ENCODE data around the gene GIMAP7. TPM values are rescaled to one million over a fixed set of nuclear protein-coding genes. Genes with fewer than 3 reads are reported as not detected.

The GIMAP7 gene
- total RNA-seq, 1 donor from 2014 or later: not detected

- no peak for DNase-seq (ENCODE audit: extremely low spot score, unreplicated experiment)
- H3K9me3 Mint-ChIP-seq: no peaks in the 10 kb centered on the region
- H3K36me3 Mint-ChIP-seq: no peaks in the 10 kb centered on the region
- H3K4me3 Mint-ChIP-seq: no peak overlapping the region
- H3K27me3 Mint-ChIP-seq: peaks cover 9% of the 10 kb centered on the region
- TF ChIP-seq, protein P1, sequence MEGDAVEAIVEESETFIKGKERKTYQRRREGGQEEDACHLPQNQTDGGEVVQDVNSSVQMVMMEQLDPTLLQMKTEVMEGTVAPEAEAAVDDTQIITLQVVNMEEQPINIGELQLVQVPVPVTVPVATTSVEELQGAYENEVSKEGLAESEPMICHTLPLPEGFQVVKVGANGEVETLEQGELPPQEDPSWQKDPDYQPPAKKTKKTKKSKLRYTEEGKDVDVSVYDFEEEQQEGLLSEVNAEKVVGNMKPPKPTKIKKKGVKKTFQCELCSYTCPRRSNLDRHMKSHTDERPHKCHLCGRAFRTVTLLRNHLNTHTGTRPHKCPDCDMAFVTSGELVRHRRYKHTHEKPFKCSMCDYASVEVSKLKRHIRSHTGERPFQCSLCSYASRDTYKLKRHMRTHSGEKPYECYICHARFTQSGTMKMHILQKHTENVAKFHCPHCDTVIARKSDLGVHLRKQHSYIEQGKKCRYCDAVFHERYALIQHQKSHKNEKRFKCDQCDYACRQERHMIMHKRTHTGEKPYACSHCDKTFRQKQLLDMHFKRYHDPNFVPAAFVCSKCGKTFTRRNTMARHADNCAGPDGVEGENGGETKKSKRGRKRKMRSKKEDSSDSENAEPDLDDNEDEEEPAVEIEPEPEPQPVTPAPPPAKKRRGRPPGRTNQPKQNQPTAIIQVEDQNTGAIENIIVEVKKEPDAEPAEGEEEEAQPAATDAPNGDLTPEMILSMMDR (conservative IDR thresholded peaks at IDR 0.05): no peak
- H3K4me1 Mint-ChIP-seq (ENCODE audit: unreplicated experiment): no peaks in the 10 kb centered on the region
- H3K27ac Mint-ChIP-seq: no peak overlapping the region
These were observed 12.2 kb upstream of the GIMAP7 start for GRCh38 chr7:150502519-150502918.

DNA sequence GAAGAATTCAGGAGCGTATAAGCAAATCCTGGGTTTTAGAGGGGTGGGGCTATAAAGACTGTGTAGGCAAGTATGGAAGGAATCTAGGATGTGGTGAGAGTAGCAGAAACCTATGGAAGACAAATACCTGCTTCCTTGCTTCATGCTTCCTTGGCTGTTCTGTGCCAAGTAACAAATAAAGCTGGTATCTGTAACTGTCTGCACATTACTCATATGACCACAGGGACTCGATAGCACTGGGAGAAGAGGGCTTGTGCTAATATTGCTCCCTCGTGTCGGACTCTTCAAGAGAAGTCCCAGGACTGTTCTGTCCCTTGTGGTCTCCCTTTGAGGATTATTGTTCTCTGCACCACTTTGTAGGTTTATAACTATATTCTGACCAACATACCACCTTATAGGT, 11.5 kb upstream of the GIMAP7 start:
- H3K27ac Mint-ChIP-seq: no peak overlapping the region
- TF ChIP-seq, protein P1 (conservative IDR thresholded peaks at IDR 0.05): no peak

GRCh38 chr7:150503581-150503980, 11.1 kb upstream of the GIMAP7 start:
- H3K27ac Mint-ChIP-seq: no peak overlapping the region
- H3K27me3 Mint-ChIP-seq: peaks cover 9% of the 10 kb centered on the region
- no peaks in the 10 kb centered on the region for H3K4me1 Mint-ChIP-seq (ENCODE audit: unreplicated experiment)
- H3K4me3 Mint-ChIP-seq: no peak overlapping the region
- H3K36me3 Mint-ChIP-seq: no peaks in the 10 kb centered on the region
- no peak for DNase-seq (ENCODE audit: extremely low spot score, unreplicated experiment)
- H3K9me3 Mint-ChIP-seq: no peaks in the 10 kb centered on the region
- TF ChIP-seq, protein P1 (conservative IDR thresholded peaks at IDR 0.05): no peak

More for the DNA sequence above, 11.5 kb upstream of the GIMAP7 start:
- H3K4me1 Mint-ChIP-seq (ENCODE audit: unreplicated experiment): no peaks in the 10 kb centered on the region
- H3K9me3 Mint-ChIP-seq: no peaks in the 10 kb centered on the region
- peaks cover 9% of the 10 kb centered on the region for H3K27me3 Mint-ChIP-seq
- no peaks in the 10 kb centered on the region for H3K36me3 Mint-ChIP-seq
- DNase-seq (ENCODE audit: extremely low spot score, unreplicated experiment): no peak
- H3K4me3 Mint-ChIP-seq: no peak overlapping the region

DNA sequence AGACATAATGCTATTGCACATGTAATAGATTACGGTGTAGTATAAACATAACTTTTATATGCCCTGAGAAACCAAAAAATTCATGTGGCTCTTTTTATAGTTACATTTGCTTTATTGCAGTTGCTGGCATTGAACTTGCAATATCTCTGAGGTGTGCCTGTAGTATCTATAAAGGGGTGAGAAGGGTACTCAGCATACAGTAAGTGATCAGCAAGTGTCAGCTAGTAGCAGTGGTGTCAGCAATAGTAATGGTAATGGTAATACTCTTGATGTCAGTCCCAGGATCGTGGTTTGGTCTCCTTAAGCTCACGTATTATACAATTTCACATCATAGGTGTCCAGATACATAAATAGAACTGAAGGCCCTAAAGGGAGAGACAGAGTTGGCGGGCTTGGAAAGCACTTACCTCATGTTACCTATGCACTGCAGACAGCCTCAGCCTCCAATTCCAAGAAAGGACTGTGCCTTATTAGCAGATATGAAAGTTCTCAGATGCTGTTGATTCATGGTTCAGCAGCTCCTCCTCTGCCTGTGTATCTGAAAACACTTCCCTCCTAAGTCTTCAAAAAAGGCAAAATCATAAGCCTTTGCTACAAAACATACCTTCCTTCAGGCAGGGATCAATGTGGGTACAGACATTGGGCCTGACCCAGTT, 6.6 kb upstream of the GIMAP7 start:
- H3K4me3 Mint-ChIP-seq: no peak overlapping the region
- no peak for DNase-seq (ENCODE audit: extremely low spot score, unreplicated experiment)
- H3K27me3 Mint-ChIP-seq: peaks cover 11% of the 10 kb centered on the region
- TF ChIP-seq, protein P1 (conservative IDR thresholded peaks at IDR 0.05): no peak
- H3K27ac Mint-ChIP-seq: no peak overlapping the region
- no peaks in the 10 kb centered on the region for H3K9me3 Mint-ChIP-seq
- no peaks in the 10 kb centered on the region for H3K36me3 Mint-ChIP-seq
- H3K4me1 Mint-ChIP-seq (ENCODE audit: unreplicated experiment): no peaks in the 10 kb centered on the region

DNA sequence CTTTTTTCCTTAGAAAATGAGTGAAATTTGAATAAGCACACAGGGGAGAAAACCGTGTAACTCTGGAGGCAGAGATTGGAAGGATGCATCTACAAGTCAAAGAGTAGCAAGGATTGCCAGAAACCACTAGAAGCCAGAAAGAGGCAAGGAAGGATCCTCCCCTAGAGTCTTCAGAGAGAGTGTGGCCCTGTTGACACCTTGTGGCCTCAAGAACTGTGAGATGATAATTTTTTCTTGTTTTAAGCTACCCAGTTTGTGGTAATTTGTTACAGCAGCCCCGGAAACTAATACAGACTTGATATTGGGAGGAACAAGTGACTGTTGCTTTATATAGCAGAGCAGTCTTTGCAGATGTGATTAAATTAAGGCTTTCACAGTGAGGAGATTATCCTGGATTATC, 3.6 kb upstream of the GIMAP7 start:
- no peak for DNase-seq (ENCODE audit: extremely low spot score, unreplicated experiment)
- no peak overlapping the region for H3K27ac Mint-ChIP-seq
- H3K4me3 Mint-ChIP-seq: no peak overlapping the region
- H3K27me3 Mint-ChIP-seq: peaks cover 14% of the 10 kb centered on the region
- TF ChIP-seq, protein P1 (conservative IDR thresholded peaks at IDR 0.05): no peak
- H3K9me3 Mint-ChIP-seq: no peaks in the 10 kb centered on the region
- no peaks in the 10 kb centered on the region for H3K36me3 Mint-ChIP-seq
- H3K4me1 Mint-ChIP-seq (ENCODE audit: unreplicated experiment): no peaks in the 10 kb centered on the region
